Measurements from ENCODE around the gene LHPP. TPM values are rescaled to one million over a fixed set of nuclear protein-coding genes. Genes with fewer than 3 reads are reported as not detected.

The LHPP gene
- total RNA-seq, 2 donors from 2014 or later: 4.9 to 9.9 TPM

DNA sequence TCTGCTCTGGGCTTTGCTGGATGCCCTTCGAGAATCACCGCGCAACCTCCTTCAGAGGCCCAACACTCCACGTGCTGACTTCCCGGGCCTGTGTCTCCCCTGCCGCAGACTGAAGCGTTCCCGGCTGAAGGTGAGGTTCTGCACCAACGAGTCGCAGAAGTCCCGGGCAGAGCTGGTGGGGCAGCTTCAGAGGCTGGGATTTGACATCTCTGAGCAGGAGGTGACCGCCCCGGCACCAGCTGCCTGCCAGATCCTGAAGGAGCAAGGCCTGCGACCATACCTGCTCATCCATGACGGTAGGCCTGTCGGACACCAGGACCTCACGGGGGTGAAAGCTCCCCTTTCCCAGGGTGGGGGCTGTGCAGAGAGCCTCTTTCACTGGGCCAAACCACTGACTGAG is 22.4 kb downstream of the LHPP start:
- no peaks in the 10 kb centered on the region for H3K4me1 ChIP-seq
- no peak overlapping the region for H3K27ac ChIP-seq
- H3K9me3 ChIP-seq: no peaks in the 10 kb centered on the region
- 92% methylated on average over 17 of the region's 17 CpGs; no CpG with 5 or more reads in 1 of the 2 donors for WGBS, 2 donors
- ATAC-seq (no peak), DNase-seq (no peak)
- no peak overlapping the region for H3K4me3 ChIP-seq
- no peaks in the 10 kb centered on the region for H3K27me3 ChIP-seq
- intact Hi-C loops (cut with DNase I): no loop called here
- TF ChIP-seq CTCF (IDR thresholded peaks at IDR 0.05): no peak
- H3K36me3 ChIP-seq (replicated peaks in 1 of 2; ENCODE audit: insufficient read depth in 1 of 2, low read depth in 2 of 2): no peaks in the 10 kb centered on the region

DNA sequence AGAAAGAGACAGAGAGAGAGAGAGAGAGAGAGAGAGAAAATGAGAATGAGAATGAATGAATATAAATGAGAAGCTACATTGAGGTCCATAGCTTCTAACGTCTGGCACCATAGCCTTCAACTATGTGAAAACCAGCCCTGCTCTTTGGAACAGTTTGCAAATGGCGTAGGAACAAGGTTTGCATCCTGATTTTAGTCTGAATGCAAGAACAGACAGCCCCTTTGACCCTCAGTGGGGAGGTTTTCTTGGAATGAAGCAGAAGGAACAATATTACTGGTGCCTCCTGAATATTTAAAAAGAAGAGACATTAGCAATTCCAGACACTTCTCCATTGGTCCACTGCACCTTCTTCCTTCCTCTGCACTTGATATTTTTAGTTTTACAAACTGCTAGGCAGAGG is 23.0 kb downstream of the LHPP start:
- Histone ChIP-seq H3K4me3 (no peak overlapping the region), H3K4me1 (no peaks in the 10 kb centered on the region), H3K36me3 (replicated peaks in 1 of 2; ENCODE audit: insufficient read depth in 1 of 2, low read depth in 2 of 2) (no peaks in the 10 kb centered on the region), H3K9me3 (no peaks in the 10 kb centered on the region), H3K27ac (no peak overlapping the region), H3K27me3 (no peaks in the 10 kb centered on the region)
- ATAC-seq (no peak), DNase-seq (no peak)
- intact Hi-C loops (cut with DNase I): no loop called here
- TF ChIP-seq POLR2A (IDR thresholded peaks at IDR 0.05): no peak
- WGBS, 2 donors: 69 to 73% methylated on average over 2 of the region's 2 CpGs

GRCh38 chr10:124486635-124487034 is 25.0 kb downstream of the LHPP start:
- intact Hi-C loops (cut with DNase I): no loop called here
- 81 to 82% methylated on average over 6 of the region's 6 CpGs for WGBS, 2 donors

GRCh38 chr10:124491105-124491504 is 29.5 kb downstream of the LHPP start:
- H3K27ac ChIP-seq: no peak overlapping the region
- intact Hi-C loops (cut with DNase I): no loop called here
- WGBS, 2 donors: 92 to 96% methylated on average over 9 of the region's 9 CpGs
- no peaks in the 10 kb centered on the region for H3K36me3 ChIP-seq (replicated peaks in 1 of 2; ENCODE audit: insufficient read depth in 1 of 2, low read depth in 2 of 2)
- H3K9me3 ChIP-seq: no peaks in the 10 kb centered on the region
- TF ChIP-seq POLR2A (IDR thresholded peaks at IDR 0.05): no peak
- no peak for TF ChIP-seq CTCF (IDR thresholded peaks at IDR 0.05)
- no peaks in the 10 kb centered on the region for H3K27me3 ChIP-seq
- no peak overlapping the region for H3K4me3 ChIP-seq
- ATAC-seq (no peak), DNase-seq (no peak)
- no peaks in the 10 kb centered on the region for H3K4me1 ChIP-seq

More at GRCh38 chr10:124486635-124487034, 25.0 kb downstream of the LHPP start:
- Histone ChIP-seq H3K4me3 (no peak overlapping the region), H3K36me3 (replicated peaks in 1 of 2; ENCODE audit: insufficient read depth in 1 of 2, low read depth in 2 of 2) (no peaks in the 10 kb centered on the region), H3K27ac (no peak overlapping the region), H3K27me3 (no peaks in the 10 kb centered on the region), H3K9me3 (no peaks in the 10 kb centered on the region), H3K4me1 (no peaks in the 10 kb centered on the region)
- DNase-seq: no peak
- TF ChIP-seq CTCF (IDR thresholded peaks at IDR 0.05) (no peak), POLR2A (IDR thresholded peaks at IDR 0.05) (no peak)
- ATAC-seq: no peak

DNA sequence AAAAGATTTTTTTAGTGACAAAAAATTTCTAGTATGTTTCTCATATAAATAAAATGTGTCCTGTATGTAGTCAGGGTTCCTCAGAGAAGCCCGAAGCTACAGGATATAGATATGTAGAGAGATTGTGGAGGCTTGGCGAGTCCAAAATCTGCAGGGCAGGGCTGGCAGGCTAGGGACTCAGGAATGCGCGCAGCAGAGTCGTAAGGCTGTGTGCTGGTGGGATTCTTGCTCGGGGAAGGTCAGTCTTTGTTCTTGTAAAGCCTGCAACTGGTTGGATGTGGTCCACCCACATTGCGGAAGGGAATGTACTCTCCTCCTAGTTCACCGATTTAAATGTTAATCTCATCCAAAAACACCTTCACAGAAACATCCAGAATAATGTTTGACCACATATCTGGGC is 30.6 kb downstream of the LHPP start:
- Histone ChIP-seq H3K27me3 (no peaks in the 10 kb centered on the region), H3K36me3 (replicated peaks in 1 of 2; ENCODE audit: insufficient read depth in 1 of 2, low read depth in 2 of 2) (no peaks in the 10 kb centered on the region), H3K9me3 (no peaks in the 10 kb centered on the region), H3K4me3 (no peak overlapping the region), H3K27ac (no peak overlapping the region), H3K4me1 (no peaks in the 10 kb centered on the region)
- intact Hi-C loops (cut with DNase I): no loop called here
- DNase-seq (no peak), ATAC-seq (no peak)
- 89 to 90% methylated on average over 8 of the region's 8 CpGs for WGBS, 2 donors
- TF ChIP-seq POLR2A (IDR thresholded peaks at IDR 0.05): no peak
- no peak for TF ChIP-seq CTCF (IDR thresholded peaks at IDR 0.05)
